Measurements from ENCODE around the gene ZNF532.
"Not testable (repeated sequence)": the region's sequence is repeated elsewhere in the genome, so short reads cannot be mapped to it uniquely, and the experiment has no call there.

The ZNF532 gene

DNA sequence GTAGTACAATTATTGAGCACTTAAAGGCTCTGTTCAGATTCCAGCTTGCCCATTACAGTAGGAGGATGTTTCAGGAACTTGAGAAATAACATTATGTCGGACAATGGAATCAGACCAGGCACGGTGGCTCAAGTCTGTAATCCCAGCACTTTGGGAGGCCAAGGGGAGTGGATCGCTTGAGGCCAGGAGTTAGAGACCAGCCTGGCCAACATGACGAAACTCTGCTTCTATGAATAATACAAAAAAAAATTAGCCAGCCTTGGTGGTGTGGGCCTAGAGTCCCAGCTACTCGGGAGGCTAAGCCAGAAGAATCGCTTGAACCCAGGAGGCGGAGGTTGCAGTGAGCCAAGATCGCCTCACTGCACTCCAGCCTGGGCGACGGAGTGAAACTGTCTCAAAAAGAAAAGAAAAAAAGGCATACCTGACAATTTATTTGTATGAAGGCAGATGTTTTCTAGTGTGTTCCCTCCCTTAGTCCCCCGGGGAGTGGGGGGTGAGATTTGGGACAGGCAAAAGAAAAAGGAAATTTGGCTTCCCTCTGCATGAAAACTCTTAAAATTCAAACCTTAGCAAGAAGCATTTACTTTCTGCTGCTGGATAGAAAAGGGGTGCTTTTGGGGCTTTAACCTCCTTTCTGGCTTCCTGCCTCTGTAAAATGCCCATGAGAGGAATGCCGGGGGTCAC, 13.7 kb upstream of the ZNF532 start:
- DNase-seq (ENCODE audit: low spot score) = no peak

DNA sequence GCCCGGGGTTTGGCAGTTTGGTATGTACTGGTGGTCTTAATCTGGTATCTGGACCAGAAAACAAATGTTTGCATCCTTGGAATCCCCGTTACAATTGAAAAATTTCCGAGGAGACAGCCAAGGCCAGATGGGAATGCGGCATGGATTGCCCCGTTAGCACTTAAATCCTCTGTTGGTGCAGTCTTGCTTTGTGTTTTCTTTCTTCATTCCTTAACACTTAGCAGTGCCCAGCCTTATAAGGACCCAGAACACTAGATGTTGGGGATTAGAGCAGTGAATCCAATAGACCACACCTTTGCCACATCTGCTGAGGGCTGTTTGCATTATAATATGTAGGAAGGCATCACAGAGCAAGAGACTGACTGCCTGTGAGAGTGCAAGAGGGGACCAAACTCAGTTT, 12.8 kb upstream of the ZNF532 start:
- no peak for DNase-seq (ENCODE audit: low spot score)

GRCh38 chr18:58852629-58853028, 12.0 kb upstream of the ZNF532 start:
- DNase-seq (ENCODE audit: low spot score) = no peak

- no peak for DNase-seq (ENCODE audit: low spot score)
Measured at GRCh38 chr18:58853561-58853960, 11.1 kb upstream of the ZNF532 start.

GRCh38 chr18:58855521-58855920, 9.2 kb upstream of the ZNF532 start:
- DNase-seq (ENCODE audit: low spot score) = not testable (repeated sequence)

DNA sequence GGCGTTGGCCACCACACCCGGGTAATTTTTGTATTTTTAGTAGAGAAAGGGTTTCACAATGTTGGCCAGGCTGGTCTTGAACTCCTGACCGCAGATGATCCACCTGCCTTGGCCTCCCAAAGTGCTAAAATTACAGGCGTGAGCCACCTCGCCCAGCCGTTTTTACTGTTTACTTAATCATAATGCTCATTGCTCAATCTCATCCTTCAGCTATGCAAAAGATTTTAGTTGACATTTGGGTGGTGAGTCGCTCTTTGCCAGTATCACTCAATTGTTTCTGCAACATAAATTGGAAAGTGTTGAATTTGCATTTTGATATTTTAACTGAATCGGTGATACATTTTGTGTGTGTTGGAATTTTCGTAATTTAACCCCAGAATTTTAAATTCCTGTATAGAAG, 7.8 kb upstream of the ZNF532 start:
- peak; percentile 35 for DNase-seq (ENCODE audit: low spot score)

- DNase-seq (ENCODE audit: low spot score) = peak; percentile 65
Measured at GRCh38 chr18:58858591-58859468, 5.8 kb upstream of the ZNF532 start.

DNA sequence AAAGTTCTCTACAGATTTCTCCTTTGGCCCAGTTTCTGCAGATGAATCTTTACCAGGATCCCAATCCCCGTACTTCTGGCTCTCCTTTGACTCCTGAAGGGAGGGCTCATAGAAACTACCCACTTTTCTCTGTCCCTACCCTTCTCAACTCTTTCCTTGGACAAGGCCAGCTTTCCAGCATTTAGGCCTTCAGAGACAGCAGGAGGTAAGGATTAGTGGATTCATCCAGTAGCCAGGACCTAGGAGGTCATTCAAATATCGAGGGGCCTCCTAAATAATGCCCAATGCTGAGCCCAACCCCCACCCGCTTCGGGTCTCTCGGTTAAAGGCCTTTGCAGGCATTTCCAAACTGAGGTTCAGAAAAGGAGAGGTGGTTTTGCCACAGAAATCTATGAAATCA, 4.8 kb upstream of the ZNF532 start:
- DNase-seq (ENCODE audit: low spot score) = no peak

GRCh38 chr18:58860747-58861231, 3.9 kb upstream of the ZNF532 start:
- DNase-seq (ENCODE audit: low spot score) = peak; percentile 34

DNA sequence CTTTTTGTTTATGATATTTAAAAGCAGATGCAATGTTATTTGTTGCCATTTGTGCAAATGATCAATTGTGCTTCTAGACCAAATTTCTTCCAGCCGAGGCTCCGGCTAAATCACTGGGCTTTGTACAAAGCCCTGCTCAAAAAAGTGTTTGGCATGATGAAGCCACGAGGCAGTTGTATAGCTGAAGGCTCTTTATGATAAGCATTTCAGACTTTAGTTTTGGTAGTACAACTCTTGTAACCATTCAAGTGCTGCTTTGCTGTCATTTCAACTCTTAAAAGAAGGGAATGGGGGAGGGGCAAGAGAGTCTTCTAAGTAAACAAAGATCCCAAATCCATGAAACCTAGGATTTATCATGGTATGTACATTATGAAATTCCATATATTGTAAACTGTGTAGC, 3.3 kb upstream of the ZNF532 start:
- no peak for DNase-seq (ENCODE audit: low spot score)

DNA sequence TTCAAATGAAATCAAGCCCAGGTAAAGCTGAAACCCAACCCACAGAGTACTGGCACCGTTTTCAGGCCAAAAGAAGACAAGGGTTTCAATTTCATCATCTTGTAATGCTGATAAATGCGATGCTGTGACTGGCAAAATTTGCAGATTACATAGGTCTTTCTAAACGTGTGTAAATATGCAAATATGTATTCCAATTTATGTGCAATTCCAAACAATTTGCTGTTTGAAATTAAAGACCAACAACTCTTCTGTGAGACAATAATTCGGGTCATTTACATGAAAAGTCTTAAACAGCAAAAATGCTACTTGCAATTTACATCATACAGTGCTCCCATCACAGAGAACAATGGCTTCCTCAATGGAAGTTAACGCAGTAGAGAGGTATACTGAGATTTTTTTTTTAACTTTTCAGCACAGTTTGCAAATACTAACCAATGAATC, 2.8 kb upstream of the ZNF532 start:
- no peak for DNase-seq (ENCODE audit: low spot score)

GRCh38 chr18:58862356-58862755, 2.3 kb upstream of the ZNF532 start:
- no peak for DNase-seq (ENCODE audit: low spot score)

DNA sequence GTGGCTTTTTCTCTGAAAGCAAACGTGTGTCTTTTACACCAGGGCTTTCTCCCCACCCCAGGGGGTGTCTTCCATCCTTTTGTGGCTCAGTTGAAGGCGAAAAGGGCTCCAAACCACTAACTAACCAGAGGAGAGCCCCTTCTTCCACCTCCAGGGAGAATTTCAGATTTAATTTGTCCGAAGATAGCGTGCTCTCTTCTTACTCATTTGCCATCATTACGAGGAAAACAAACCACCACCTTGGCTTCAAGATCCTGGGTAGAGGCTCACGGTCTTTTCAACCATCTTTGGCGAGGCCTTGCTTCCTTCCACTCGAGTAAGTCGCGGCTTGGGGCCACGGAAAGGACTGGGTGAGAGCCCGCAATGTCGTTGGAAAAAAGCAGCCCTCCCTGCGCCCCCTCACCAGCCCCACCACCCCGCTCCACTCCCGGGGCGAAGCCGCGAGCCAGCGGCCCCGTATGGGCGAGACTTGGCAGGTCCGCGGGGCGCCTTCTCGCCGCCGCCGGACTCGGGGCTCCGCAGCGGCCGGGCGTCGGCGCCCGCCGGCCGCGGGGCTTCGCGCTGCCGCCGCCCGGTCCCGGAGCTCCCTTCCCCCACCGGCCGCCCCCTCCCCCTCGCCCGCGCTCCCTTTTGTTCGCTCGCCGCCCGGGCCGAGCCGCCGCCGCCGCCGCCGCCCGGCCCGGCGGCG, 1.7 kb upstream of the ZNF532 start:
- peak; percentile 59 for DNase-seq (ENCODE audit: low spot score)

DNA sequence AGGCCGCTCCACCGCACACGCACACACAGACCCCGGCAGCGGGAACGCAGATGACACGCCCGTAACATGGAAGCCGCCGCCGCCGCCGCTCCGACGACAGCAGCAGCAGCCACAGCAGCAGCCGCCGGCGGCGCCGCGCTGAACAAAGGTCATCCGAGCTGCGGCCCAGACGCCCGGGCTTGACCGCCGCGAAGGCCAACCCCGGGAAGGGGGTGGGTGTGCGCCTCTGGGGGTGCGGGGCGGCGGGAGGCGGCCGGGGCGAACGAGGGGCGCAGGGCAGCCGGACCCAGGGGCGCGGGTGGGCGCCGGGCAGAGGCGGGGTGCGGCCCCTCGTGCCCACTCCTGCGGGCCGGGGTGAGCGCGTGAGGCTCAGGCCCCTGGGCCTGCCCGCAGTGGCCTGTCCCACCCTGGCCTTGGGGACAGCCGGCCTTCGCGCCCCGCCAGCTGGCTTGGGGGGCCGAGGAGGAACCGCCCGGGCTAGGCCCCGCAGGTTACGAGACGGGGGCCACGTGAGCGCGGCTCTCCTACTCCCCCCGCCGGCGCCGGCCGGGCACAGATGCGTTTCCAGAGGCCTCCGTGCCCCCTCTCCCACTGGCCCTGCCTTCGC, 1.0 kb upstream of the ZNF532 start:
- DNase-seq (ENCODE audit: low spot score) = peak; percentile 73

DNA sequence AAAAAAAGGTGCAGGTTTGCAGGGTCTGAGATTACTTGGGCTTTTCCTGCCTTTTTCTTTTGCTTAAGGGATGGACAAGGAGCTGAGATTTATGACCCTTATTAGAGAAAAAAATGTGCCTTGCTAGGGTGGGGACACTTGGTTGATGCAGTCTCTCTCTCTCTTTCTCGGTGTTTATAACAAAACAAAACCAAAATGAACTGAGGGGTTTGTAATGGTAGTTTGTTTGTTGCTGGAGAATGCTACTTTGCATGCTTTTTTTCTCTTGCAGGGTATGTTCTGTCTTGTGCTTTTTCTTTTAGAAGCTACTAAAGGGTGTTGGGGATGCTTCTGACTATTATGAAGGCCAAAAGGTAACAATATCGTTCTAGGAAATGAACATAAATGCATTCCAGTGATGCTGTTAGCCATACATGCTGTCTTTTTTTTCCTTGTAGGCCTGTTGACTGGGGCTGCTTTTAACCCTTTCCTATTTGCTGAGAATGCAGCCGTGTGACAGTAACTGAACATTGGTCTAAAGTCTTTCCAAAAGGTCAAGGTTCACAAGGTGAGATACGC, 435 bp downstream of the ZNF532 start:
- DNase-seq (ENCODE audit: low spot score) = no peak

GRCh38 chr18:58865701-58866065, 1.0 kb downstream of the ZNF532 start:
- DNase-seq (ENCODE audit: low spot score) = no peak

GRCh38 chr18:58866066-58866772, 1.5 kb downstream of the ZNF532 start:
- no peak for DNase-seq (ENCODE audit: low spot score)

DNA sequence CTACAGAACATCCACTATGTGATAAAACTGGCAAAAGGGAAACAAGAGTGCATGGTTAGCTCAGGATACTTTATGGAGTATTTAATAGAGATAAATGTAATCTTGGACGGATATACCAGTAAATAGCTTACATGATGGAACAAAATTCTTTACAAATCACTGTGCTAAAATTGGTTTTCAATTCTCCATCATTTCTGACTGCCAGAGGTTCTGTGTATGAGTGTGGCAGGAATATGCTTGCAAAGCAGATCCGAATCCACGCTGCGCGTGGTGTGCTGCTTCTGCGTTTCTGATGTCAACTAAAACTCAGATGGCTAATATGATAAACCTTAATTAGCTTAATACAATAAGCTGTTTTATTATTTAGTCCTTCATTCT, 2.1 kb downstream of the ZNF532 start:
- no peak for DNase-seq (ENCODE audit: low spot score)

DNA sequence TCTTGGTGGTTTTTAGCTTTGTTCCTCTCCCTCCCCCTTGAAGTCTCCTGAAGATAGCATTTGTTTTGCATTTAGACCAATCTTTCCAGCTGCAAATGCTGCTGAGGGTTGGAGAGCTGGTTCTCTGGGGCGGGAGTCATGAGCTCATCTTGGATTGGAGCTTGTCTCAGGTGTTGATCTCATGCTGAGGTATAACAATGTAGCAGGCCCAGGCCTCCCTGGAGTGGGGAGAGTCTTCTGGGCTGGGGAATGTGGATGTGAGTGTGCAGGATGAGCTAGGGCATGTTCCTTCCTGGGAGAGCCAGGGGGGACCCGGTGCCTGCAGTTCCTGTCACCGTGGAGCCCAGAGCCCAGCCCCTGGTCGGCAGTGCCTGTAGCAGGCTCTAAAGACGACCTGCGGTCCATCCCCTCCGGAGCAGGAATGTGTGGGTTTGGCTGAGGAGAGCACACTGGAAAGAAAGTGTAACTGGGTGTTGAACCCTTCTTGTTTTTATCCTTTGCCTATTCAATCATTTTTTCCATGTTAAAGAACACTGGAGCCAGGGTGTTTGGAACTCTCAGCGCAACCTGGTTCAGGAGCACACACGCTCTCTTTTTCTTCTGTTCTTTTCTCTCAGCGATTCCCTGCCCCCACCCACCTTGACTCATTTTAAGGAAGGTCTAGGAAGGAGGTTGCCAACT, 2.7 kb downstream of the ZNF532 start:
- DNase-seq (ENCODE audit: low spot score) = peak; percentile 42

DNA sequence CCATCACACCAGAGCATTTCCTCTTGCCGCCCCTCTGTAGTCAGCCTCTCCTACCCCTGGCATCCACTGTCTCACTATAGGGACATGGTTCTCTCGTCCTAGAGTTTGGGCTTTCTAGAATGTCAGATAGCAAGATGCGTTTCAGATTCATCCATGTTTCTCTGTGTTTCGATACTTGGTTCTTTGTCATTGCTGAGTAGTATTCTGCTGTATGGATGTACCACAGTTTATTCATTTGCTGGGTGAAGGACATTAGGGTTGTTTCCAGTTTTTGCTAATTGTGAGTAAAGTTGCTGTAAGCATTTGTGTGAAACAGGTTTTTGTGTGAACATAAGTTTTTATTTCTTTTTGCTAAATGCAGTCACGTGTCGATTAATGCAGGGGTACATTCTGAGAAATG, 3.8 kb downstream of the ZNF532 start:
- DNase-seq (ENCODE audit: low spot score) = no peak

- no peak for DNase-seq (ENCODE audit: low spot score)
Measured at GRCh38 chr18:58870130-58870529, 5.5 kb downstream of the ZNF532 start.
